HTERT RPE-1 (cell line): Measurements from ENCODE around the gene TREML1.
"Not testable (repeated sequence)": the region's sequence is repeated elsewhere in the genome, so short reads cannot be mapped to it uniquely, and the experiment has no call there.

Source experiments
- in situ Hi-C: fragments of 300-500 bp; cut with MboI; formaldehyde crosslinking; loops from 4 replicates; pipeline ENCODE4 v1.14.3; 2020; ENCODE audit warnings: low sequenced_read_pairs

Gene TREML1, protein sequence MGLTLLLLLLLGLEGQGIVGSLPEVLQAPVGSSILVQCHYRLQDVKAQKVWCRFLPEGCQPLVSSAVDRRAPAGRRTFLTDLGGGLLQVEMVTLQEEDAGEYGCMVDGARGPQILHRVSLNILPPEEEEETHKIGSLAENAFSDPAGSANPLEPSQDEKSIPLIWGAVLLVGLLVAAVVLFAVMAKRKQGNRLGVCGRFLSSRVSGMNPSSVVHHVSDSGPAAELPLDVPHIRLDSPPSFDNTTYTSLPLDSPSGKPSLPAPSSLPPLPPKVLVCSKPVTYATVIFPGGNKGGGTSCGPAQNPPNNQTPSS

GRCh38 chr6:41153992-41154625, at the start of gene TREML1:
Gene TREML1 (minus strand): TSS chr6:41154347. CDS start chr6:41154288, 59 bp downstream.
- in situ Hi-C loops, result no loop called here

GRCh38 chr6:41201764-41202173, 47.6 kb upstream of the TREML1 start:
- in situ Hi-C loops, result no loop called here

DNA sequence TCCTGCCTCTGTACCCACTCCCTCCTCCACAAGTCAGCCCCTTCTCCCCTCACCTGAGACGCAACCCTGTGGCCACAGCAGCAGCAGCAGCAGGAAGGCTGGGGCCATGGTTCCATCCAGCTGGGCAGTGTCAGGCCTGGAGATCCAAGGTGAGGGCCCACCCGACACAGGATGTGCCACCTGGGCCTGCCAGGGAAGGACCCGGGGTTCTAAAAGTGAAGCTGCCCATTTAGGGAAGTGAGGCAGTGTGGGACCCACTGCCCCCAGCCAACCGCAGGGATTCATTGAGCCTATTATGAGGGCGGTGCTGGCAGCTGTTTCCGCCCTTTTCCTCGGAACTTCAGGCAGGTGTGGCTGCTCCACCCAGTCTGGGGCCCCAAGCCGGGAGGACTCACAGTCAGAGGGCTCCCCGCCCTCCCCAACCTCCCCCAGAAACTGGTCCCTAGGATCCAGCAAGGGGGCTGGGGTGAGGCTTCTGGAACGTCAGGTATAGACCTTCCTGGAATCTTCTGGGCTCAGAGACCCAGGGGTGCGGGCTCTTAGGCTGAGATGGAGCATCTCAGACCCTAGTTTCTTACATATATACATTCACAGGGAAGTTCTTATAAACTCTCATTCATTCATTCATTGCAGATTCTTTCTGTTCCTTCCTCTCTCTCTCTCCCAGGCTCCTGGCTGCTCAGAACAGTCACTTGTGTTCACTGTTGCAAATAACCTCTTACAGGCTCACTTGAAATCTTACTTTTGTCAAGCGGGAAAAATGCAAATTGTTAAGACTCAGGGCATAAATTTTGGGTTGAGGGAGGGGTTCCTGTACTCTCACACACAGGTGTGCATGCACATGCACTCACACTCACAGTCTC, 47.0 kb upstream of the TREML1 start, which contains the start of gene TREML2:
TSS of gene TREML2 (minus strand) at position 249 of the 863 bp plus-strand sequence. CDS start at position 108, 141 bp downstream.
- in situ Hi-C loops, result no loop called here

DNA sequence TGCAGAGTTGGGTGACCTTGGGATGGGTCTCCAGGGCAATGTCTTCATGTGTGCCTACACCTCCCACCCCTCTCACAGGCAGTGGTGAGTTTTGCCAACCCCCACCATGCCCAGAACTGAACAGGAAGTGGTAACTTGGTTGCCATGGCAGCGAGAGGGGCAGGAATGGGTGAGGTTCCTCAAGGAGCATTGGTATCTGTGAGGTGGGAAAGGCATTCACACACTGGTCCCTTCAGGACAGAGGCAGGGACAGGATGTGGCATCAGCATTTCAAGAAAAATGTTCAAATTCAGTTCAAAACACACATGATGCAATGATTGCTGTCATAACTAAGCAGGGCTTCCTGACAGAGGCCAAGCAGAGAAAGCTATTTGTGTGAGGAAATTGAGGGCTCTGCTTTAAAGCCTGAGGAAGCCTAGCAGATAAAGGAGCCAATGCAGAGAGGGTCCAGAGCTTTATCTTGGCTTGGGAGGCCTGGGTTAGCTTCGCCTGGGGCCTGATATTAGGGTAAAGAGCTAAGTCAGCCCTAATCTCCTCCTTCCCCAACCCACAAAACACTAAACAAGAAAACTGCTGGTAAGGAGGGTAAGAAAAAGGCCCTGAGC, 46.3 kb upstream of the TREML1 start:
- in situ Hi-C loops, result no loop called here

- in situ Hi-C loops, result no loop called here
Observed at GRCh38 chr6:41199552-41200246, 45.6 kb upstream of the TREML1 start.

DNA sequence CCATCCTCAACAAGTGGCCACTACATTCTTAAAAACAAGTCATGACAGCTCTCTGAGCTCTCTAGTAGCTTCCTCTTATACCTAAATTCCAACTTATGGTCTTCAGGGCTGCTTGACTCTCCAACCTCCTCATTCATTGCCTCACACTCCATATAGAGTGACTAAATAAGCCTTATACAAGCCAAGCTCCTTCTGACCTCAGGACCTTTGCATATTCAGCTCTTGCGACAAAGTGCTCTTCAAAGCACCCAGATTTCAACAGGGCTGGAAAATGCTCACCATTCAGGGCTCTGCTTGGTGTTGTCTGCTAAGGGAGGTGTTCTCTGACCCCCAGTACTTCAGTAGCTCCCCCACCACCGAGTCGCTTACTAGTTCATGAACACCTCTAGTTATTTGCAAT, 43.1 kb upstream of the TREML1 start:
- in situ Hi-C loops, result no loop called here

DNA sequence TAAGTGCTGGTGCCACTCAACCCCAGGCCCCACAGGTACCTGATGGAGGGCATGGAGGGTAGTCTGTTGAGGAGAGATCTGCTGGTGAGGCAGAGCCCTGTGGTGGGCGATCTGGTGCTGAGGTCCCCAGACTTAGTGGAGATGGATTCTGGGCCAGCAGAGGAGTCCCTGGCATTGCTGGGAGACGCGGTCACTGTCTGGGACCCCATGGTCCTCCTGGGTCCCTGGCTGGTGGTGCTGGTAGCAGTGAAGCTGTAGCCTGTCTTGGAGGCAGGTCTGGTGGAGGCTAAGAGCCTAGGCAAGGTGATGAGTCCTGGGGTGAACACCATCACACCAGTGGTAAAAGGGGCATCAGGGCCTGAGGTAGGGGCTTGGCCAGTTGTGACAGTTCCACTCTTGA, 40.2 kb upstream of the TREML1 start:
- in situ Hi-C loops, result no loop called here

DNA sequence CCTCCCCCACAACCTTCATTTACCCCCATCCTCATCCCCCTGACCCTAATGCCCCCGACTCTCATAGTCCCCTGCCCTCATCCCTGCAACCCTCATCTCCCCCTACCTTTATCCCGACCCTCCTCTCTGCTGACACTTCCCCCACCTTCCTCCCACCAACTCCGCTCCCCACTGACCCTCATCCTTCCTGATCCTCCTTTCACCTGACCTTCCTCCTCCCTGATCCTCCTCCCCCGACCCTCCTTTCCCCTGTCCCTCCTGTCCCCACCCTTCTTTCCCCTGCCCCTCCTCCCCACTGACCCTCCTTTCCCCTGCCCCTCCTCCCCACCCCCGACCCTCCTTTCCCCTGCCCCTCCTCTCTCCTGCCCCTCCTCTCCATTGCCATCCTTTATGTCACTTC, 39.7 kb upstream of the TREML1 start:
- in situ Hi-C loops, result no loop called here

- in situ Hi-C loops, result no loop called here
Observed at GRCh38 chr6:41193171-41193734, 39.1 kb upstream of the TREML1 start.

DNA sequence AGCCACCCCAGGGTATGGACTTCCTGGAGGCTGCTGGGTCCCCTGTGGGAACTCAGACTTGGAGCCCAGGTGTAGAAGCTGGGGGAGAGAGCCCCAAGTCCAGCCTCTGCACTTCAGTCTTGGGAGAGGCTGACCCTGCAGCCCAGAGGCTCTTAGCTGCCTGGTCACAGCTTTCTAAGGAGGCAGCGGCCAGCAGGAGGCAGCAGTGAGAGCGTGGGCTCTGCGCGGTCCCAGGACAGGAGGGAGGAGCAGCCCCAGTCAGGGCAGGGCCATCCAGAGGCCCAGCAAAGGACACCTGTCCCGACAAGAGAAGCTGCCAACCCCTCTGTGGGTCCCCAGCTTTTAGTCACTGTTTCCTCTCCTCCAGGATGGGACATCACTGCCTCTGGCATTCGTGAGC, 37.4 kb upstream of the TREML1 start:
- in situ Hi-C loops, result no loop called here

- in situ Hi-C loops, result no loop called here
Observed at GRCh38 chr6:41190791-41191190, 36.6 kb upstream of the TREML1 start.

DNA sequence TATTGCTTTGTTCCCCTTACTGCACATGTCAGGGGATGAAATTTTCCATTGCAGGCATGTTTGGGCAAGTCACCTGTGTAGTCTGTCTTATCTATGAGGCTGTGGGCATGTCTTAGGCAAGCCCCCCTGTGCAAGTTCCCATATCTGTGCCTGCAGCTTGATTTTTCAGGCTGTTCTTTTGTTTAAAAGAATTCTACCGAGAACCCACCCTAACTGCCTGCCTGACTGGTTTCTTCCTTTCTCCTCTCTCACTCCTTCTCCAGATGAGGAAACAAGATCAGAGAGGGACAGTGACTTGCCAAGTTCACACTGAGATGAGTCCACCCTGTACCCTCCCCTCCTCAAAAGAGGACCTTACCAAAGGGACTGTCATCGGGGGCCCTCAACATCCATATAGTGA, 35.8 kb upstream of the TREML1 start:
- in situ Hi-C loops, result no loop called here

- in situ Hi-C loops, result not testable (repeated sequence)
Observed at GRCh38 chr6:41189046-41189445, 34.9 kb upstream of the TREML1 start.

DNA sequence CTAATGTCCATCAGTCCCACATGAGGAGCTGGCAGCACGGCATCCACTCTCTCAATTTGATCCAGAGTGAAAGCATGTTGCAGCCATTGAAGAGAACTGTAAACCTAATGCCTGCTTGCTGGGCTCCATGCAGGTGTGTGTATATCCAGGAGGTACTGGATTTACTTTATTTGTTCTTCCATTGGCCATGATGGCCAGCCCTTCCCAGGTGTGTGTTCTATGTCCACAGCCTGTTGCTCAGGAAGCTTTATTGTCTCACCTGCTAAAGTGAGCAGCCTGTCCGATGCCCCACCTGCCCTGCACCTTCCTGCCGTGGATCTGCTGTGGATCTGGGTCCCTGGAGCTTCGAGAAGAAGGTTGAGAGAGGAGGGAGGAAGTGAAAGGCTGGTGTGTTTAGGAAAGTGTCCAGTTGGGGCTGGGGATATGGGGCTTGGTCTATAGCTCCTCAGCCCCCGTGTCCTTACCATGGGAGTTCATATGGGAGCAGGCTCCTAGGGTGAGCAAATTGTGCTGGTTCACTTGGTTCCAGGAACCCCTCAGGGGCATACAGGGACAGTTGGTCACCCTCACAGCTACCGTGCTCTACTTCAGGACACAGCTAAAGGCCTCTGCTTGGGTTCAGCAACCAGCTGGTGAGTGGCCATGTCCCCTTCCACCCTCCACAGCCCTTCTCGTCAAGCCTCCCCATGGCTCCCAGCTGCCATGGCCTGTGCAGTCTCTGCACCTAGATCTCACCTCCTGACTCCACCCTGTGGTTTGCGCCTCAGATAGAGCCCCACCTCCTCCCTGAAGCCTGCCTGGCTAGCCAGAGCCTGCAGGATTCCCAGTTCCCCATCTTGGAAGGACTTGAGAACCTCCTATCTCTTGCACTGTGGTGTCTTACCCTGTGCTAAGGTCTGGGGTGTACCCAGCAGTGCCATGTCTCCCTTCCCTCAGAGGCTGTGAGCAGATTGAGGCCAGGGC, 34.1 kb upstream of the TREML1 start:
- in situ Hi-C loops, result no loop called here

GRCh38 chr6:41186031-41186562, 31.9 kb upstream of the TREML1 start:
- in situ Hi-C loops, result no loop called here

- in situ Hi-C loops, result no loop called here
Observed at GRCh38 chr6:41184761-41185160, 30.6 kb upstream of the TREML1 start.

- in situ Hi-C loops, result no loop called here
Observed at GRCh38 chr6:41182069-41183034, 28.2 kb upstream of the TREML1 start.

DNA sequence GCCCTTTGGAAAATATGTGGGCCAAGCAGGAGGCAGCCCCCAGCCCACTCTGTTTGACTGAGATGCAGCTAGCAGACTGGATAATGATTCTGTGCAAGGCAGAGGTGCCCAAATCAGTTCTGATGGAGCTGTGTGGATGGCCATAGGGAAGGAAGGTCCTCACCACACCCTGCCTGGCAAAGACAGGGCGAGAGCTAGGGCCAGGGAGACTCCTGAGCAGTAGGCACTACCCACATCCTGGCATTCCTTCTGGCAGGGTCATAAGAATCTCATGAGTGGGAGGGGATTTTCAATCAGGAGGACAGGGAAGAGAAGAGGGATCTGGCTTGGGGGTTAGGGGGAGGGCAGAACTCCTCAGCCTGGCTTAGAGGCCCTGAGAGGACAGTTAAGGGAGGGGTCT, 27.4 kb upstream of the TREML1 start:
- in situ Hi-C loops, result no loop called here
